ENCODE data around the gene ASXL2.
A peak's percentile ranks its signal among the peaks of the same experiment; 100 is the strongest.
"Not testable (repeated sequence)": the region's sequence is repeated elsewhere in the genome, so short reads cannot be mapped to it uniquely, and the experiment has no call there.

ASXL2 gene

GRCh38 chr2:25912851-25913695 is 34.8 kb upstream of the ASXL2 start:
- no peak for TF ChIP-seq CTCF (IDR thresholded peaks at IDR 0.05; ENCODE audit: poor library complexity, severe bottlenecking)
- H3K36me3 ChIP-seq (ENCODE audit: low read depth), result no peaks in the 10 kb centered on the region

DNA sequence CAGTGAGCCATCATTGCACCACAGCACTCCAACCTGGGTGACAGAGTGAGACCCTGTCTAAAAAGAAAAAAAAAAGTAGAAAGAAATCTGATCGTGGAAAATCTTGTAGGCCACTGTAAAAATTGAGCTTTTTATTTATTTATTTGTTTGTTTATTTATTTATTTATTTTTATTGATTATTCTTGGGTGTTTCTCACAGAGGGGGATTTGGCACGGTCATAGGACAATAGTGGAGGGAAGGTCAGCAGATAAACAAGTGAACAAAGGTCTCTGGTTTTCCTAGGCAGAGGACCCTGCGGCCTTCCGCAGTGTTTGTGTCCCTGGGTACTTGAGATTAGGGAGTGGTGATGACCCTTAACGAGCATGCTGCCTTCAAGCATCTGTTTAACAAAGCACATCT is 31.3 kb upstream of the ASXL2 start:
- not testable (repeated sequence) for H3K27ac ChIP-seq (ENCODE audit: poor library complexity, severe bottlenecking)

More at GRCh38 chr2:25912851-25913695, 34.8 kb upstream of the ASXL2 start:
- no peak overlapping the region for H3K4me3 ChIP-seq (ENCODE audit: severe bottlenecking)
- H3K27ac ChIP-seq (ENCODE audit: poor library complexity, severe bottlenecking), result no peak overlapping the region
- no peaks in the 10 kb centered on the region for H3K9me3 ChIP-seq (ENCODE audit: severe bottlenecking)
- no peaks in the 10 kb centered on the region for H3K27me3 ChIP-seq (ENCODE audit: insufficient read depth, poor library complexity, severe bottlenecking)
- no peak for DNase-seq (ENCODE audit: low spot score)
- H3K4me1 ChIP-seq (ENCODE audit: insufficient read depth, poor library complexity, severe bottlenecking), result no peaks in the 10 kb centered on the region
- peak; percentile 52; the same call in 2 of the 3 replicates for ATAC-seq (ENCODE audit: low read depth)

DNA sequence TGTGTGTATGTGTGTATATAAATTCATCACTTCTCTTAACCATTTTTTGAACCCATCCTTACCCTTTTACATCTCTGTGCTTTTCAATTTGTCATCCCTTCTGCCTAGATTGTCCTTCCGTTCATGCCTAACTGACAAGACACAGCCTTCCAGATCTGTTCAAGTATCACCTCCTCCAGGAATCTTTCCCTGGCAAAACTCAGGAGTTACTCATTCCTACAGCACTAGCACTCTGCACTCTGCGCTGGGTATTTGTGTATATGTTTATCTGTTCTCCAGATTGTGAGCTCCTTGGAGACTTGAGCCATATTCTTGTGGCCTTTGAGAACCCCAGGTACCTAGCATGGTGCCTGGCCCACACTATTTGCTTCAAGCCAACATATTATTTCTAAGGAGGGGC is 26.8 kb upstream of the ASXL2 start:
- ATAC-seq (ENCODE audit: low read depth) (no peak), DNase-seq (ENCODE audit: low spot score) (no peak)
- no peaks in the 10 kb centered on the region for H3K27me3 ChIP-seq (ENCODE audit: insufficient read depth, poor library complexity, severe bottlenecking)
- H3K36me3 ChIP-seq (ENCODE audit: low read depth), result no peaks in the 10 kb centered on the region
- no peak overlapping the region for H3K27ac ChIP-seq (ENCODE audit: poor library complexity, severe bottlenecking)
- H3K9me3 ChIP-seq (ENCODE audit: severe bottlenecking), result no peaks in the 10 kb centered on the region
- H3K4me1 ChIP-seq (ENCODE audit: insufficient read depth, poor library complexity, severe bottlenecking), result no peaks in the 10 kb centered on the region
- no peak overlapping the region for H3K4me3 ChIP-seq (ENCODE audit: severe bottlenecking)
- TF ChIP-seq CTCF (IDR thresholded peaks at IDR 0.05; ENCODE audit: poor library complexity, severe bottlenecking), result no peak

More for the DNA sequence above, 31.3 kb upstream of the ASXL2 start:
- not testable (repeated sequence) for H3K36me3 ChIP-seq (ENCODE audit: low read depth); H3K4me3 ChIP-seq (ENCODE audit: severe bottlenecking); ATAC-seq (ENCODE audit: low read depth); DNase-seq (ENCODE audit: low spot score); H3K9me3 ChIP-seq (ENCODE audit: severe bottlenecking); H3K27me3 ChIP-seq (ENCODE audit: insufficient read depth, poor library complexity, severe bottlenecking); H3K4me1 ChIP-seq (ENCODE audit: insufficient read depth, poor library complexity, severe bottlenecking)

DNA sequence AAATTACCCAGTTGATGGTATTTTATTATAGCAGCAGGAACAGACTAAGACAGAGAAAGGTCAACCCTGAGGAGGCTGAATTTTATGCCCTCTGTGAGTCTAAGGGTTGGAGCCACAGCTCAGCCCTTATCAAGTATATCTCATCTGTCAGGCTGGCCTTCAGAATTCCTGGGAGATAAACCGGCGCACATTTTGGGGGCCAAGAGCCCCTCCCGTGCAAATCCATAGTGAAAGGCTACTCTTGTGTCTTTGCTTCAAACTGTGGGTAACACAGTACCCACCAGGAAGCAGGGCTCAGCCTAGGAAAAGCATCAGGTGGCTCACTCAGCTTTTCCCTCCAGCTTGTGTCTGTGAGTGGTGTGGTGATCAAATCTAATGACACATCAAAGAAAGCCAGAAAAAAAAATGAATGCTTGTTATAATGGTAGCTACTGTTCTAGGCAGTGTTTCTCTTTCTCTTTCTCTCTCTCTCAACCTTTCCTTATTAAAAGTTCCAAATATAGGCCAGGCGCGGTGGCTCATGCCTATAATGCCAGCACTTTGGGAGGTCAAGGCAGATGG is 25.0 kb upstream of the ASXL2 start:
- Histone ChIP-seq H3K27ac (ENCODE audit: poor library complexity, severe bottlenecking) (no peak overlapping the region), H3K36me3 (ENCODE audit: low read depth) (no peaks in the 10 kb centered on the region), H3K4me3 (ENCODE audit: severe bottlenecking) (no peak overlapping the region), H3K4me1 (ENCODE audit: insufficient read depth, poor library complexity, severe bottlenecking) (no peaks in the 10 kb centered on the region), H3K27me3 (ENCODE audit: insufficient read depth, poor library complexity, severe bottlenecking) (no peaks in the 10 kb centered on the region), H3K9me3 (ENCODE audit: severe bottlenecking) (no peaks in the 10 kb centered on the region)
- ATAC-seq (ENCODE audit: low read depth), result no peak
- DNase-seq (ENCODE audit: low spot score), result no peak
- no peak for TF ChIP-seq CTCF (IDR thresholded peaks at IDR 0.05; ENCODE audit: poor library complexity, severe bottlenecking)

DNA sequence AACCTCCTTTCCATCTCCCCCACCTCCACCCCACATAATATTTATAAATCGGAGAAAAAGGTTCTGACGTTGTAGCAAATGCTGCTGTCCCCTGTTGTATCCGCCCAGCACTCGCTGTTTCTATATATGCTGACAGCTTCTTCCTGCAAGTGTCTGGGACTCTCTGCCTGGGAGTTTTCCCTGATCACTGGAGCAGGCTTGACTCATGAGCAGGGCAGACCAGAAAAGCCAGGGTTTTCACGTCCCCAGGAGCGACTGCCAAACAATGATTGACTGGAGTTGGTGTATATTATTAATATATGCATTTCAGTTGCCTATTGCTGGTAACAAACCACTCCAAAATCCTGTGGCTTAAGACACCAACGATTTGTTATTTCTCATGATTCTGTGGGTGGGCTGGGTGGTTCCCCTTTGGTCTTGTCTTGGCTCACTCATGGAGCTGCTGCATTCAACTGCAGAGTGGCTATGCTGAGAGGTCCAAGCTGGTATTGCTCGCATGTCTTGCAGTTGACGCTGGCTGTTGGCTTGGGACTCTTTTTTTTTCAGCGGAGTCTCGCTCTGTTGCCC is 21.2 kb upstream of the ASXL2 start:
- no peak for TF ChIP-seq CTCF (IDR thresholded peaks at IDR 0.05; ENCODE audit: poor library complexity, severe bottlenecking)
- Histone ChIP-seq H3K4me3 (ENCODE audit: severe bottlenecking) (no peak overlapping the region), H3K27ac (ENCODE audit: poor library complexity, severe bottlenecking) (no peak overlapping the region), H3K9me3 (ENCODE audit: severe bottlenecking) (no peaks in the 10 kb centered on the region), H3K36me3 (ENCODE audit: low read depth) (no peaks in the 10 kb centered on the region), H3K27me3 (ENCODE audit: insufficient read depth, poor library complexity, severe bottlenecking) (no peaks in the 10 kb centered on the region), H3K4me1 (ENCODE audit: insufficient read depth, poor library complexity, severe bottlenecking) (no peaks in the 10 kb centered on the region)
- no peak for DNase-seq (ENCODE audit: low spot score)
- no peak for ATAC-seq (ENCODE audit: low read depth)
